Activated naive CD8-positive, alpha-beta T cell treated with anti-CD3 and anti-CD28 coated beads for 36 hours (primary cell): ENCODE measurements around the gene COL1A2. TPM values are rescaled to one million over a fixed set of nuclear protein-coding genes. Genes with fewer than 3 reads are reported as not detected.

Experiments used
- DNase-seq: peaks from one replicate; pipeline ENCODE4 v3.0.0; 2021
- H3K27ac Mint-ChIP-seq: one replicate; pipeline ENCODE4 v1.8.0; 2022; ENCODE audit warnings: mild to moderate bottlenecking, moderate library complexity, mixed read lengths
- H3K27me3 Mint-ChIP-seq: one replicate; pipeline ENCODE4 v1.8.0; 2022; ENCODE audit warnings: mild to moderate bottlenecking, mixed read lengths
- H3K36me3 Mint-ChIP-seq: one replicate; pipeline ENCODE4 v1.8.0; 2021; ENCODE audit warnings: mild to moderate bottlenecking, mixed read lengths
- H3K4me1 Mint-ChIP-seq: one replicate; pipeline ENCODE4 v1.8.0; 2021; ENCODE audit warnings: mixed read lengths
- H3K4me3 Mint-ChIP-seq: one replicate; pipeline ENCODE4 v1.8.0; 2022; ENCODE audit warnings: mild to moderate bottlenecking, moderate library complexity, mixed read lengths
- H3K9me3 Mint-ChIP-seq: one replicate; pipeline ENCODE4 v1.8.0; 2022; ENCODE audit warnings: mixed read lengths
- total RNA-seq, 2 experiments: library from RNA; stranded (reverse); gene quantifications; one replicate each; pipeline ENCODE4 v1.2.3, GENCODE V29; 2021

The COL1A2 gene
- total RNA-seq, 2 experiments from 2014 or later: 0.30 to 0.35 TPM

DNA sequence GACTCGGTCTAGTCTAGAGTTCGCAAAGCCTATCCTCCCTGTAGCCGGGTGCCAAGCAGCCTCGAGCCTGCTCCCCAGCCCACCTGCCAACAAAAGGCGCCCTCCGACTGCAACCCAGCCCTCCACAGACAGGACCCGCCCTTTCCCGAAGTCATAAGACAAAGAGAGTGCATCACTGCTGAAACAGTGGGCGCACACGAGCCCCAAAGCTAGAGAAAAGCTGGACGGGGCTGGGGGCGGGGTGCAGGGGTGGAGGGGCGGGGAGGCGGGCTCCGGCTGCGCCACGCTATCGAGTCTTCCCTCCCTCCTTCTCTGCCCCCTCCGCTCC is 622 bp upstream of the COL1A2 start:
- Mint-ChIP-seq H3K4me1 (peaks cover 17% of the 10 kb centered on the region), H3K36me3 (no peaks in the 10 kb centered on the region), H3K4me3 (no peak overlapping the region), H3K27ac (no peak overlapping the region), H3K9me3 (no peaks in the 10 kb centered on the region), H3K27me3 (peaks cover 38% of the 10 kb centered on the region)
- no peak for DNase-seq

DNA sequence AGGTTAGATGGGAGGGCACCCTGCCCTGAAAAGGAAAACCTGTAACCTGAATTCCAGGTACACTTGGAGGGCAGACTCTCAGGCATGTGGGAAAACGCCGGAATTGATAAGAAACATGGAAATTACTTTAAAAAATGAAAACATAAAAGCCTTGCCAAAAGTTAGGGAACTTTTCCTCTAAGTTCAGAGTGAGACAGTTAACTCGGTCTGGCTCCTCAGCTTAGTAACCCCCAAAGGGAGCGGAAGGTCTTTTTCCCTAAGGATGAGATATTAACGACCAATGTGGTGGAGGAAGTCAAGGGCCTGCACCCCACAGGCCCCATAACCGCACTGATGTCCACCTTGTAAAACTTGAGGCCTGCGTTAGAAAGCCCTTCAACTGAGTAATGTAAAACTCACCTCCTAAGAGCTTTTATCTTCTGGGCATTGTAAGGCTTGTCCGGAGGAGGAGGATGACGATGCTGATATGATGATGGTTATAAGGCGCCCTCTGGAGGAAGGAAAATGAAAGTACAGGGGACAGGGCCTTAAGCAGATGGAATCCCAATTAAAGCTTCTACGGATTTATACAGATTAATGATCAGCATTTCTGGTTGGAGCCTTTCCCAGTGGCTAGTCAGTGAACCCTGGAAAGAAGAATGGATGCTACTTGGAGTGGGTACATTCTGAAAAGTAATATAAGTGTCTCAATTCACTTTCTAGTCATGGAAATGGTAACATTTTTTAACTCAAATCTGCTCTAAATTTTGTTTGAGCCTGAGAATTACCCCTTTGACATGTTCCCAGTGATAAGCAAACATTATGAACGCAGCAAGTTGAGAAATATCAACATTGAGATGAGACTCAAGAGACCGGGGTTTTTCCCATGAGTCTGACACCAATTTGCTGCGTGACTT is 694 bp downstream of the COL1A2 start:
- Mint-ChIP-seq H3K9me3 (no peaks in the 10 kb centered on the region), H3K4me1 (peaks cover 17% of the 10 kb centered on the region), H3K4me3 (peak overlapping the region; percentile 73), H3K27ac (no peak overlapping the region), H3K36me3 (no peaks in the 10 kb centered on the region), H3K27me3 (peaks cover 35% of the 10 kb centered on the region)
- peak; percentile 21 for DNase-seq

DNA sequence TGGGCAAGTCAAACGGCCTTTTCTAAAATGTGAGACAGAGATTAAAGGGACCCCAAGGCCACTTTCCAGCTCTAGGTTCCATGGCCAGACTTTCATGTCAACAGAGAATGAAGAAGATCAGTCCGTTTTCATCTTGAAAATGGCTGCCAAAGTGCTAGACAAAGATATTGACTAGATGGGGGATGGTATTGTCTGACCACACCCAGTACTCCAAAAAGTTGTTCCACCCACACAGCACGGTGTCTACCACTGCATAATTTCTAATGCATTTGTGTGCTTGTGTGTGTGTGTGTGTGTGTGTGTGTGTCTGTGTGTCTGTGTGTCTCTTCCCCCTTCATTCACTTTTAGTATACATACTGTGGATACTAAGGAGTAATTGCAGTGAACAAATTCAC is 1.3 kb downstream of the COL1A2 start:
- Mint-ChIP-seq H3K27me3 (peaks cover 42% of the 10 kb centered on the region), H3K4me1 (peaks cover 17% of the 10 kb centered on the region), H3K4me3 (no peak overlapping the region), H3K36me3 (no peaks in the 10 kb centered on the region), H3K27ac (no peak overlapping the region), H3K9me3 (no peaks in the 10 kb centered on the region)
- no peak for DNase-seq

DNA sequence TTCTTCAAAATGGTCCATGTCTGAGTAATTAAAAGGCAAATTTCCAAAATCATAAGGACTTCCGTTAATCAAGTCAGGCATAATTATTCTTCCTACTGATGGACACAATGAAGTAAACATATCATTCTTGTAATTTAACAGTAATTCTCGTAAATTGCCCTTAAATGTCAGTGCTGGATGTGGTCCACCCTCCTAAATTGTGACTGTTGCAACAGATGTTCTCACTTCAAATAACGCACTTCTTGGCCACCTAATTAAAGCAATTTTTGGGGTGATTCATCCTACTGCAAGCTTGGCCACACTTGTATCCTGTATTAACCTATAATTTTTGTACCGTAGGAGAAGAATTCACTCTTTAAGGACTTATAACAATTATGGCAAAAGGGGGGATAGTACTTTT is 1.9 kb downstream of the COL1A2 start:
- Mint-ChIP-seq H3K4me1 (peaks cover 17% of the 10 kb centered on the region), H3K27ac (no peak overlapping the region), H3K9me3 (no peaks in the 10 kb centered on the region), H3K36me3 (no peaks in the 10 kb centered on the region), H3K27me3 (peaks cover 43% of the 10 kb centered on the region), H3K4me3 (no peak overlapping the region)
- no peak for DNase-seq

DNA sequence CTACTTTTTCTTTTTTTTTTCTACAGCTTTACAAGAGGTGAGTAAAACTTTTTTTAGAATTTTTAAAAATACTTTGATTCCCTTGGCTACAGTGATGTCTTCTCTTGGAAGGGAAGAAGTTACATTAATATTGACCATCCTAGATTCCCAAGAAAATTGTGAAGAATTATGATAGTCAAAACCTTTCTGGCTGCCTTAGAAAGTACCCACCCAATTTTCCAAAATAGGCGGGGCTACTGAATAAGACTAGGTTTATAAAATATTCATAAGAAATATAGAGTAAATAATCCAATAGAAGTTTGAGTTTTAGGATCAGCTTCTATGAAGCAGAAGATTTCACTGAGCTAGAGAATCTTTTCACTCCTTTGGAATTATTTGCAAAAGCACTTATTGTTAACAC is 3.0 kb downstream of the COL1A2 start:
- Mint-ChIP-seq H3K4me3 (no peak overlapping the region), H3K4me1 (peaks cover 9% of the 10 kb centered on the region), H3K9me3 (no peaks in the 10 kb centered on the region), H3K27me3 (peaks cover 46% of the 10 kb centered on the region), H3K36me3 (no peaks in the 10 kb centered on the region), H3K27ac (no peak overlapping the region)
- no peak for DNase-seq

DNA sequence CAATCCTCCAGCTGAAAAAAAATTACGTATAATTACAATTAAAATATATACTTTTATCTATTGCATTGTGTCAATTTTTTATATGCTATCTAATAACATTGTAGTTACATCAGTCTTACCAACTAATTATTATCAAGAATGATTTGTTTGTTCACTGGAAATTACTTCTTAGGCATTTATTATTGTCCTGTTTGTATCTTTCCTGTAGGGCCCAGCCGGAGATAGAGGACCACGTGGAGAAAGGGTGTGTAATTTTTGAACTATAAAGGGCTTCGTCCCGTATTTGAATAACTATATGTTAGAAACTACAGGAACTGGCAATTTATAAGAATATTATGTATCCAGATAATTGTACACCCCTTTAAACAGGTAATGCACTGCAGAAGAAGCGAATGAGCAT is 4.1 kb downstream of the COL1A2 start:
- H3K4me3 Mint-ChIP-seq: no peak overlapping the region
- H3K27ac Mint-ChIP-seq: no peak overlapping the region
- peaks cover 4% of the 10 kb centered on the region for H3K4me1 Mint-ChIP-seq
- no peaks in the 10 kb centered on the region for H3K36me3 Mint-ChIP-seq
- no peaks in the 10 kb centered on the region for H3K9me3 Mint-ChIP-seq
- peaks cover 42% of the 10 kb centered on the region for H3K27me3 Mint-ChIP-seq
- DNase-seq: no peak

DNA sequence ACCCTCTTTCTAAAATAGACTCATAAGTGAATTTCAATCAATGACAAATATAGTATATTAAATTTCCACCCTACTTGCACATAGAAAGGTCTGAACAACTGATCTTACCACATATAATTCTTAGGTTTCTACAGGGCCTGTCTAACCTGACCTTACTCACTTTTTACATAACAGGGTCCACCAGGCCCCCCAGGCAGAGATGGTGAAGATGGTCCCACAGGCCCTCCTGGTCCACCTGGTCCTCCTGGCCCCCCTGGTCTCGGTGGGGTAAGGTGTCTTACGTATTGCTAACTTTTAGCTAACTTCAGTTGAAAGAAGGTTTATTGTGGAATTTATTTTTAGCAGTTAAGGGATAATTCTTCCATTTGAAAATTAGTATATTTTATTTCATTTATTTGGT is 5.3 kb downstream of the COL1A2 start:
- no peaks in the 10 kb centered on the region for H3K36me3 Mint-ChIP-seq
- peaks cover 2% of the 10 kb centered on the region for H3K4me1 Mint-ChIP-seq
- DNase-seq: no peak
- no peaks in the 10 kb centered on the region for H3K9me3 Mint-ChIP-seq
- peaks cover 45% of the 10 kb centered on the region for H3K27me3 Mint-ChIP-seq
- no peak overlapping the region for H3K4me3 Mint-ChIP-seq
- H3K27ac Mint-ChIP-seq: no peak overlapping the region

DNA sequence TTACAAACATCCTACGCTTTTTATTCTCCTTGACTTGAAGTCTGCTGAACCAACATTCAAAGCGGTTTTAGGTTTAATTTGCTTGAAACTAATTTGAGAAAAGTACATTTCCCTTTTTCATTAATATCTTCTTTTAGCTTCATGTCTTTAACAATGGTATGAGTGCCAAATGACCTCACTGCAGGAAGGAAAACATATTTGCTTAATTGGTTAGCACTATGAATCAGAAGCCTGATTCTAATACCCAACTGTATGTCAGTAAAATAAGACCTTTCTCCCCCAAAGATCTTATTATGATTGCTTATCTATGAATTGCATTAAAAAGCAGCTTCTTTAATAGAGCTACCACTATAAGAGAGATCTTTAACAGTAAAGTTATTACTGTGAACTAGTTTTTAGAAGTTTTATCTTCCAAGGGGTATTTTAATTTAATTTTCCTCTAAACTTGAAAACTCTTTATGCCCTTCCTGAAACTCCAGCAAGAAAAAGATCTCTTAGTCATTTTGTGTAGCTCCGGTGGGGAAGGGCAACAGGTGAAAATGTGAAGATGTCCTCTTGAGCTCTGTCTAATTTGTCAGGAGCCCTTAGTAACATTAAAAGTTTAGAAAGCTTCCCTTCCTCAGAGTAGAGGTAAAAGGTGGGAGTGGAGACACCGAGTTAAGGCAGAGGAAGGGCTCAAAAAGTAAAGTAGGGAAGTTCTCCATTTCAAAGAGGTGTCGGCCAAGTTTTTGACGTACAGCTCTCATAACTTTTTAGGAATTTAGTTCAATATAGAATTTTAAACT is 6.1 kb downstream of the COL1A2 start:
- Mint-ChIP-seq H3K27me3 (peaks cover 37% of the 10 kb centered on the region), H3K4me3 (no peak overlapping the region), H3K27ac (no peak overlapping the region), H3K4me1 (no peaks in the 10 kb centered on the region), H3K9me3 (no peaks in the 10 kb centered on the region), H3K36me3 (no peaks in the 10 kb centered on the region)
- DNase-seq: no peak

DNA sequence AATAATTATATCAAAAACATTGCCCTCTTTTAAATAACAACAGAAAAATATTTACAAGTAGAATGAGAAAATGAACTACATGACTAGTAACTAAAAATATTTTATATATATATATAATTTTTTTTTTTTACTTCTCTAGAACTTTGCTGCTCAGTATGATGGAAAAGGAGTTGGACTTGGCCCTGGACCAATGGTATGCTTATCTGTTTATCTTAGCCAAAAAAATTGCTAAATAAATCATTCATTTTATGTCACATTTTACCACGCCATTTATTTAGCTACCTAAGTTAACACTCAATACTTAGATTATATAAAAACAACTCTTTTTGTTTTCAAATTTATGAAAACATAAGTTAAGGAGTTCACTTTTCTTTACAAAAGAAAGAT is 6.7 kb downstream of the COL1A2 start:
- no peak for DNase-seq
- no peak overlapping the region for H3K4me3 Mint-ChIP-seq
- H3K9me3 Mint-ChIP-seq: no peaks in the 10 kb centered on the region
- H3K27me3 Mint-ChIP-seq: peaks cover 32% of the 10 kb centered on the region
- no peaks in the 10 kb centered on the region for H3K36me3 Mint-ChIP-seq
- no peak overlapping the region for H3K27ac Mint-ChIP-seq
- no peaks in the 10 kb centered on the region for H3K4me1 Mint-ChIP-seq

DNA sequence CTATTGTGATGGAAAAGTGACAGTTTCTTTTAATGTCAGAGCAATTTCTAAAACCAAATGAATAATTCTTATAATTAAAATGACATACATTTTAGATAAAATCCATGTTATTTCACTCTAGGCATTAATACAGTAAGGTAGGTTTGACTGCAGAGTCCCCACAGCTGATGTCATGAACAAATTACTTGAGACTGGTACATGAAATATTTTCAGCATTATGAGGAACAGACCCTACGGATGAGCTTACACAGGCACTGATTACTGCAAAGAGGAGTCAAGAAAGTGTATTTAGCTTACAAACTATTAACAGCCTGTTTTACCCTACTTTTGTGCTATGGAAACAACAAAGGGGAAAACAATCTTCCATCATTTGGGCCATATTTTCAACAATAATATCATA is 8.9 kb downstream of the COL1A2 start:
- no peak for DNase-seq
- Mint-ChIP-seq H3K36me3 (no peaks in the 10 kb centered on the region), H3K27ac (no peak overlapping the region), H3K27me3 (peaks cover 33% of the 10 kb centered on the region), H3K4me3 (no peak overlapping the region), H3K9me3 (no peaks in the 10 kb centered on the region), H3K4me1 (no peaks in the 10 kb centered on the region)

DNA sequence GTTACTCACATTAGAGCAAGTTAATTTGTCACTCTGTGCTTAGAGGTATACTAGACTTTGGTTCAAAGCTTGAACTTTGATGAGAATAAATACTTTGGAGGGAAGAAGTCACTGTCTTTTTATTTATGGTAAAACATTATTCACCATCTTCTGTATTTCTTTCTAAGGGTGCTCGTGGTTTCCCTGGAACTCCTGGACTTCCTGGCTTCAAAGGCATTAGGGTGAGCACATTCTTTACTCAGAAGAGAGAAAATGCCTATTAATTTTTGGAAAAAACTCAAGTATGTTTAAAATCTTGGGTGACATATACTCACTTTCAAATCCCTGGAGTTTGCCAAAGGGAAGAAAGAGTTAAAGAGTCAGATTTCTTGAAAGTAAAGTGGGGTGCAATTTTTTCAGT is 10.8 kb downstream of the COL1A2 start:
- H3K4me3 Mint-ChIP-seq: no peak overlapping the region
- no peak for DNase-seq
- no peaks in the 10 kb centered on the region for H3K4me1 Mint-ChIP-seq
- H3K27me3 Mint-ChIP-seq: peaks cover 25% of the 10 kb centered on the region
- H3K36me3 Mint-ChIP-seq: no peaks in the 10 kb centered on the region
- H3K27ac Mint-ChIP-seq: no peak overlapping the region
- H3K9me3 Mint-ChIP-seq: no peaks in the 10 kb centered on the region

DNA sequence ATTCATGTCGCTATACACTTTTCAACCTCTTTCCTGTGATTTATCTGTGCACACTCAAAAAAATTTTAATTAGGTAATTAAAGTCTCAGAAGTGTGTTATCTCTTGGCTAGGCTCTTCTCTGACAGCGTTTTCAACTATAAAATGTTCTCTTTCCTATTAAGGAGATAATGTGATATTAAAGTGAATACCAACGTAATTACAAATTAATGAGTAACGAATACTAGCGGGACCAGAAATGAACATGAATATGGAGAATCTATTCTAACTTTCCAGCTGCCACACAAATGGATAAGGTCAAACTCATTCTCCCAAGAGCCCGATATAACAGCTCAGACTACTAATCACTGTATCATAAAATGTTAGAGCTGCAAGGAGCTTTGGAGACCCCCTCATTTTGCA is 12.0 kb downstream of the COL1A2 start:
- Mint-ChIP-seq H3K4me3 (no peak overlapping the region), H3K4me1 (no peaks in the 10 kb centered on the region), H3K27ac (no peak overlapping the region), H3K36me3 (no peaks in the 10 kb centered on the region), H3K27me3 (peaks cover 19% of the 10 kb centered on the region), H3K9me3 (no peaks in the 10 kb centered on the region)
- DNase-seq: no peak

DNA sequence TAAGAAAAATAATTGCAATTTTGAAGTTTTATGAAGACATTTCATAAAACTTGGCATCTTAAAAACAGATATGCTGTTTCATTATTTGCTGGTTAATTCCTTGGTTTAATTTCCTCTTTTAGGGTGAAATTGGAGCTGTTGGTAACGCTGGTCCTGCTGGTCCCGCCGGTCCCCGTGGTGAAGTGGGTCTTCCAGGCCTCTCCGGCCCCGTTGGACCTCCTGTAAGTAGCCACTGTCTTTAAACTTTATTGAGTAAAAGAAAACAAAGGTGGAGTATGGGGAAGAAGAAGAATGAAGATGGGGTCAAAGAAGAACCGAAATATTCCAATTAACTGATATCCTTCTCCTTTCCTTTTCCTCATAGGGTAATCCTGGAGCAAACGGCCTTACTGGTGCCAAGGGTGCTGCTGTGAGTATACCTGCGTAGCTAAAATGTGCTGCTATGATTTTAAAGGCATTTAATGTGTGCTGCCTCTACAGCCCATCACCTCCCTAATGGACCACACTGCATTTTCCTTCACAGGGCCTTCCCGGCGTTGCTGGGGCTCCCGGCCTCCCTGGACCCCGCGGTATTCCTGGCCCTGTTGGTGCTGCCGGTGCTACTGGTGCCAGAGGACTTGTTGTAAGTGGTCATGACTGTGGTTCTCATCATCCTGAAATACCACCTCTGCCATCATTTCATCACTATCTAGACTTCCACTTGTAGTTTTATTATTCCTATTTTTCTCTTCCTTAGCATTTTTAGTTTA is 14.7 kb downstream of the COL1A2 start:
- Mint-ChIP-seq H3K36me3 (no peaks in the 10 kb centered on the region), H3K27ac (no peak overlapping the region), H3K4me1 (no peaks in the 10 kb centered on the region), H3K9me3 (no peaks in the 10 kb centered on the region), H3K27me3 (peaks cover 9% of the 10 kb centered on the region), H3K4me3 (no peak overlapping the region)
- no peak for DNase-seq

DNA sequence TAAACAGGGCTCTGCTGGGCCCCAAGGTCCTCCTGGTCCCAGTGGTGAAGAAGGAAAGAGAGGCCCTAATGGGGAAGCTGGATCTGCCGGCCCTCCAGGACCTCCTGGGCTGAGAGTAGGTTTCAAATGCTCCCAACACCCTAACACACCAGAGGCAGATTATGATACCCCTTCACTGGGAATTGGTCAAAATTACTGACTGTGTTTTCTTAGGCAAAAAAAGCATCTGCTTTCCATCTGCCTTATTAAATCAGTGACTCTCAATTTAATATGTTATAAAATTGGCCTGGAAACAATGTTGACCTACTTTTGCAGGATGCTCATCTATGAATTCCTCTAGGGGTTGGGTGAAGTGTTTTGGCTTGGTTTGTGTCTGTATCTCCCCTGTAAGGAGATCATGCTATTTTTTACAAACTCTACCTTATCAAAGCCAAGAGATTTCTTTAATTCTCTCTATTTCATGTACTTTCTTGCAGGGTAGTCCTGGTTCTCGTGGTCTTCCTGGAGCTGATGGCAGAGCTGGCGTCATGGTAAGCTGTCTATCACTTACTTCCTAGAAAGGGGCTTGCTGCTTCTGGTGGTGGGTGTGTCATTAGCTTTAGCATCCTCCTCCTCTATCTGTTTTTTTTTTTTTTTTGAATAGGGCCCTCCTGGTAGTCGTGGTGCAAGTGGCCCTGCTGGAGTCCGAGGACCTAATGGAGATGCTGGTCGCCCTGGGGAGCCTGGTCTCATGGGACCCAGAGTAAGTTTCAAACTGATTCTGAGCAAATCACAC is 15.9 kb downstream of the COL1A2 start:
- H3K36me3 Mint-ChIP-seq: no peaks in the 10 kb centered on the region
- no peaks in the 10 kb centered on the region for H3K4me1 Mint-ChIP-seq
- H3K4me3 Mint-ChIP-seq: no peak overlapping the region
- H3K9me3 Mint-ChIP-seq: no peaks in the 10 kb centered on the region
- DNase-seq: no peak
- H3K27me3 Mint-ChIP-seq: peaks cover 9% of the 10 kb centered on the region
- no peak overlapping the region for H3K27ac Mint-ChIP-seq

DNA sequence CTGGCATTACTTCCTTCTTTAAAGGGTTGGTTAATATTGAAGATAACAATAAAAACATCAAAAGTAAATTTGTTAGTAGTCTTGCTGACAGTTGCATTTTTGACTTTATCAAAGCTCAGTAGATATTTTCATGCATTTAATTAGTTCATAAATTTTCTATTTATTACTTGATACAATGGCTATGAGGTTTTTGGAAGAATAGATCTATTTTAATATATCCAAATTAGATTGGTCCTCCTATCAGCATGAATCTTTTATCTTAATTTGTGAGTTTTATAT is 16.4 kb downstream of the COL1A2 start:
- H3K36me3 Mint-ChIP-seq: no peaks in the 10 kb centered on the region
- H3K27ac Mint-ChIP-seq: no peak overlapping the region
- H3K4me1 Mint-ChIP-seq: no peaks in the 10 kb centered on the region
- no peak for DNase-seq
- H3K9me3 Mint-ChIP-seq: no peaks in the 10 kb centered on the region
- peaks cover 9% of the 10 kb centered on the region for H3K27me3 Mint-ChIP-seq
- H3K4me3 Mint-ChIP-seq: no peak overlapping the region
